HCT116 (cell line): ENCODE measurements around the gene ACER2. TPM values are rescaled to one million over a fixed set of nuclear protein-coding genes. Genes with fewer than 3 reads are reported as not detected.

Experiments used
- ATAC-seq: fragments of 200-7000 bp; cut with Tn5 transposase; 2 replicates; pipeline ENCODE4 v1.9.1; 2020; ENCODE audit warnings: mild to moderate bottlenecking, moderate library complexity
- BruUV-seq: library from RNA; stranded (reverse); fragments of 400-500 nt; replicated peaks from 2 replicates; lab custom pipeline; 2021; lab: Mats Ljungman, UMichigan
- CTCF ChIA-PET: fragments of 300-600 bp; sonication (Branson Sonifier 250); formaldehyde crosslinking; loops from one replicate; lab custom pipeline; 2021; ENCODE audit warnings: antibody characterized with exemption; lab: Charles Lee
- POLR2A ChIA-PET: fragments of 300-600, 350-600 bp; sonication (Branson Sonifier 250); formaldehyde crosslinking; loops from one replicate; lab custom pipeline; 2021; ENCODE audit warnings: antibody characterized with exemption; lab: Charles Lee
- RAD21 ChIA-PET, 2 experiments: fragments of 300-600 bp; sonication (Branson Sonifier 250); formaldehyde crosslinking; loops; one replicate each; lab custom pipeline; 2023; ENCODE audit warnings: low total read pairs in 2 of 2; ENCODE audit not compliant: uncharacterized antibody in 2 of 2, unreplicated experiment in 2 of 2, low non-redundant PET in 1 of 2; lab: Charles Lee
- DNase-seq: peaks from one replicate; pipeline ENCODE4 v3.0.0-alpha.2; 2010; ENCODE audit warnings: low read depth, low spot score
- H2AFZ ChIP-seq: fragments of 200-600 bp; shearing (Covaris generic), sonication (generic); 2 replicates; pipeline ENCODE4 v1.6.1; 2017; ENCODE audit warnings: low read depth, mixed run types, mixed read lengths, antibody characterized with exemption, low read length; ENCODE audit not compliant: poor library complexity, severe bottlenecking
- H3K27ac ChIP-seq: 2 replicates; pipeline ENCODE4 v1.5.1; 2012; ENCODE audit warnings: low read depth, low read length
- H3K27me3 ChIP-seq: fragments of 200-600 bp; sonication (generic); 2 replicates; pipeline ENCODE4 v1.6.1; 2016; ENCODE audit warnings: mixed run types, low read length, mixed read lengths; ENCODE audit not compliant: insufficient read depth
- H3K36me3 ChIP-seq, 2 experiments: fragments of 200-500 bp in 1 of 2; fragments of 200-600 bp in 1 of 2; sonication (Bioruptor generic) in 1 of 2; sonication (generic) in 1 of 2; 2 replicates each; pipeline versions ENCODE4 v1.5.1 to v1.6.1; 2014 to 2016; ENCODE audit warnings: low read length in 2 of 2, inconsistent platforms in 1 of 2, mixed read lengths in 1 of 2, mixed run types in 1 of 2; ENCODE audit not compliant: insufficient read depth in 2 of 2, control insufficient read depth in 1 of 2
- H3K4me1 ChIP-seq, 2 experiments: fragments of 200-600 bp in 1 of 2; sonication (generic) in 1 of 2; 2 replicates each; pipeline versions ENCODE4 v1.5.1 to v1.6.1; 2012 to 2017; ENCODE audit warnings: low read length in 2 of 2, inconsistent platforms in 1 of 2, mild to moderate bottlenecking in 1 of 2, mixed read lengths in 1 of 2, mixed run types in 1 of 2, moderate library complexity in 1 of 2; ENCODE audit not compliant: insufficient read depth in 2 of 2, control insufficient read depth in 1 of 2
- H3K4me2 ChIP-seq: fragments of 200-600 bp; sonication (generic); 2 replicates; pipeline ENCODE4 v1.6.1; 2017; ENCODE audit warnings: mixed run types, low read length, mixed read lengths
- H3K4me3 ChIP-seq, 2 experiments: fragments of 200-600 bp in 1 of 2; sonication (generic) in 1 of 2; replicated peaks in 1 of 2; 2 replicates each; pipeline ENCODE4 v1.5.1; 2011 to 2016; ENCODE audit warnings: low read length in 2 of 2, control low read depth in 1 of 2, low read depth in 1 of 2, mild to moderate bottlenecking in 1 of 2, mixed read lengths in 1 of 2, mixed run types in 1 of 2
- H3K79me2 ChIP-seq: fragments of 200-600 bp; sonication (generic); 2 replicates; pipeline ENCODE4 v1.6.1; 2017; ENCODE audit warnings: mild to moderate bottlenecking, mixed run types, low read length, moderate library complexity, mixed read lengths; ENCODE audit not compliant: insufficient read depth
- H3K9ac ChIP-seq: fragments of 200-600 bp; sonication (generic); 2 replicates; pipeline ENCODE4 v1.6.1; 2016; ENCODE audit warnings: low read length, mixed read lengths
- H3K9me2 ChIP-seq: fragments of 200-600 bp; sonication (generic), shearing (Covaris generic); 2 replicates; pipeline ENCODE4 v1.6.1; 2017; ENCODE audit warnings: mixed run types, mild to moderate bottlenecking, moderate library complexity; ENCODE audit not compliant: insufficient read depth
- H3K9me3 ChIP-seq, 2 experiments: fragments of 200-500 bp in 1 of 2; fragments of 200-600 bp in 1 of 2; sonication (Bioruptor generic) in 1 of 2; sonication (generic) in 1 of 2; 2 replicates each; pipeline ENCODE4 v1.6.1; 2014 to 2017; ENCODE audit warnings: low read length in 2 of 2, mixed read lengths in 2 of 2, inconsistent platforms in 1 of 2, low read depth in 1 of 2, mild to moderate bottlenecking in 1 of 2, mixed run types in 1 of 2, moderate library complexity in 1 of 2; ENCODE audit not compliant: control insufficient read depth in 1 of 2, insufficient read depth in 1 of 2
- H4K20me1 ChIP-seq: fragments of 200-600 bp; sonication (generic), shearing (Covaris generic); 2 replicates; pipeline ENCODE4 v1.6.1; 2017; ENCODE audit warnings: mixed run types, mild to moderate bottlenecking, moderate library complexity; ENCODE audit not compliant: insufficient read depth
- ATF3 ChIP-seq: IDR thresholded peaks from 2 replicates; pipeline ENCODE4 v1.6.1; 2012
- EGR1 ChIP-seq: IDR thresholded peaks from 2 replicates; pipeline ENCODE4 v1.6.1; 2012; ENCODE audit warnings: low read depth
- ELF1 ChIP-seq: IDR thresholded peaks from 2 replicates; pipeline ENCODE4 v1.6.1; 2012; ENCODE audit warnings: low read depth, borderline replicate concordance
- MAX ChIP-seq: IDR thresholded peaks from 2 replicates; pipeline ENCODE4 v1.6.1; 2012
- REST ChIP-seq: IDR thresholded peaks from 2 replicates; pipeline ENCODE4 v1.6.1; 2012; ENCODE audit warnings: low read depth
- SP1 ChIP-seq: IDR thresholded peaks from 2 replicates; pipeline ENCODE4 v1.6.1; 2012; ENCODE audit warnings: low read depth
- SRF ChIP-seq: IDR thresholded peaks from 2 replicates; pipeline ENCODE4 v1.6.1; 2012; ENCODE audit warnings: low read depth
- ZBTB33 ChIP-seq: IDR thresholded peaks from 2 replicates; pipeline ENCODE4 v1.6.1; 2011; ENCODE audit warnings: mild to moderate bottlenecking, low read length, moderate library complexity; ENCODE audit not compliant: insufficient replicate concordance; ENCODE audit errors: extremely low read depth
- ZNF274 ChIP-seq: fragments of 200-500 bp; sonication (Bioruptor generic); IDR thresholded peaks from 2 replicates; pipeline ENCODE4 v1.6.1; 2014; ENCODE audit warnings: mild to moderate bottlenecking, low read depth, low read length, inconsistent platforms
- intact Hi-C: fragments of 100-400 bp; cut with micrococcal nuclease; formaldehyde crosslinking; loops from 2 replicates; pipeline ENCODE4 v1.10.0; 2022
- total RNA-seq: library from RNA; stranded (reverse); gene quantifications from one replicate; pipeline ENCODE4 v1.2.1, GENCODE V29; 2021; ENCODE audit not compliant: unreplicated experiment

ACER2 gene
- total RNA-seq, 1 experiment from 2014 or later: 4.3 TPM

GRCh38 chr9:19373527-19373926 lies 35.3 kb upstream of the ACER2 start:
- no peak overlapping the region for H2AFZ ChIP-seq
- peaks cover under 1 to 5% of the 10 kb centered on the region in 2 experiments; a peak in 2 of 4 replicates for H3K4me1 ChIP-seq
- CTCF ChIA-PET: no interaction called here
- TF ChIP-seq SRF (no peak), ZNF274 (no peak), ELF1 (no peak), SP1 (no peak), MAX (no peak), EGR1 (no peak), ATF3 (no peak), REST (no peak), ZBTB33 (no peak)
- H3K4me3 ChIP-seq: no peak overlapping the region
- H3K9ac ChIP-seq: no peak overlapping the region
- POLR2A ChIA-PET: no interaction called here
- H3K9me2 ChIP-seq: no peaks in the 10 kb centered on the region
- no peak overlapping the region for H3K4me2 ChIP-seq
- peaks cover 18% of the 10 kb centered on the region for H3K79me2 ChIP-seq
- H4K20me1 ChIP-seq: peaks cover 21% of the 10 kb centered on the region
- intact Hi-C loops: loop anchor here (5.0 kb wide), 1 partner anchor 84 kb away; no protein-coding TSS in a partner anchor
- H3K27me3 ChIP-seq: no peaks in the 10 kb centered on the region
- no TSS peak for BruUV-seq
- ATAC-seq (no peak), DNase-seq (no peak)
- no peaks in the 10 kb centered on the region for H3K9me3 ChIP-seq
- H3K36me3 ChIP-seq: peaks cover 37 to 45% of the 10 kb centered on the region in 2 experiments; a peak in 3 of 4 replicates
- no peak overlapping the region for H3K27ac ChIP-seq
- RAD21 ChIA-PET: no interaction called here
